GM18868 (cell line): ENCODE data around the gene AGAP6.
"Not testable (repeated sequence)": the region's sequence is repeated elsewhere in the genome, so short reads cannot be mapped to it uniquely, and the experiment has no call there.

Source experiments
- ATAC-seq: cut with Tn5 transposase; IDR thresholded peaks from one replicate; pipeline ENCODE4 v1.9.1; 2021; ENCODE audit warnings: mild to moderate bottlenecking, moderate library complexity; ENCODE audit not compliant: unreplicated experiment

Gene AGAP6

GRCh38 chr10:50024716-50025383, 36.6 kb downstream of the AGAP6 start:
- ATAC-seq, result not testable (repeated sequence)

DNA sequence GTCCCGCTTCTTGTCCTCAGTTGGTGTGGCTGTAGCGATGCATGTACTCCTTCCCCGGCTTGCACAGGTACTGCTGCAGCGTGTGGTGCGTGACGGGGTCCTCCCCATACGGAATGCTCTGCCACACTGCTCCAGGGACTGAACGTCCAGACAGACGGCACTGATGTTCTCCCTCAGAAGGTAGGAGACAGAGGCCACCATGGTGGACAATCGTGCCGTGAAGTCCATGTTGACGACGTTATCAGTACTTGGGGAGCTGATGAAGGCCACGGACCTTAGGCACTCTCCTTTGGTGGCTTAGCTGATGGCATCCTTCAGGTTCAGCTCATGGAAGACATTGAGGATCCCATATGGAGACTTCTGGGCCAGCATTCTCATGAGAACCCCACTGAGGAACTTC, 37.4 kb downstream of the AGAP6 start:
- no peak for ATAC-seq

DNA sequence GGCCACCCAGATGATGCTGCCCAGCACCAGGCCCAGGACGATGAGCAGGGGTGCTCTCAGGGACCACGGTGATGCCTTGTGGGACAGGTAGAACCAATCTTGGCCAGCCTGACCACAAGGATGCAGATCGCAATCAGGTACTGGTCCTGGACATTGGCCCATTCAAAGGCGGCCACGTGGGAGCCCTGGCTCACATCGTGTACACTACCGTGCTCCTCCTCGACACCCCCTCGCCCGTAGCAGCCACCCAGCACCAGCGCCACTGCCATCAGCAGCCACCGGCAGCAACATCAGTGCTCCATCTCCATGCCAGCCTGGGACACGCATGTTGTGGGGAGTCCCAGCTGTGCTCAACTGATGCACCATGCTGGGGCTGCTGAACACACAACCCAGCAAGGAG, 39.0 kb downstream of the AGAP6 start:
- no peak for ATAC-seq

GRCh38 chr10:50033481-50033880, 45.3 kb downstream of the AGAP6 start:
- ATAC-seq, result no peak

DNA sequence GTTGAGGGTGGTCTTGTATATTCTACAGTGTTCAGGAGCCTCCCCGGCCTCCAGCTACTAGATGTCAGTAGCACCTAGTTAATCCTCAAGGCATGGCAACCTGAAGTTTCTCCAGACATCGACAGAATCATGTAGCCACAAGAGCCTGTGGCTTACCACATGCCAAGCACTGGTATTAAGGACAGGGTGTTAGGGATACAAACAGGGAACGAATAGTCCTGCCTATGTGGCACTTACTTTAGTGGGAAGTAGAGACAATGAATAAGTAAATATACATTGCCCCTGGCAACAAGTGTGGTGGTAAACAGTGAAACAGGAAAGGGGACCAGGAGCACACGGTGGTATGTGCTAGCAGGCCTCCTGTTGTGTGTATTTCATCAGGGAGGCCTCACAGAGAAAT, 47.1 kb downstream of the AGAP6 start:
- not testable (repeated sequence) for ATAC-seq

- ATAC-seq, result peak; percentile 84
Observed at GRCh38 chr10:50044941-50045664, 56.9 kb downstream of the AGAP6 start.

GRCh38 chr10:50046457-50046856, 58.3 kb downstream of the AGAP6 start:
- not testable (repeated sequence) for ATAC-seq

DNA sequence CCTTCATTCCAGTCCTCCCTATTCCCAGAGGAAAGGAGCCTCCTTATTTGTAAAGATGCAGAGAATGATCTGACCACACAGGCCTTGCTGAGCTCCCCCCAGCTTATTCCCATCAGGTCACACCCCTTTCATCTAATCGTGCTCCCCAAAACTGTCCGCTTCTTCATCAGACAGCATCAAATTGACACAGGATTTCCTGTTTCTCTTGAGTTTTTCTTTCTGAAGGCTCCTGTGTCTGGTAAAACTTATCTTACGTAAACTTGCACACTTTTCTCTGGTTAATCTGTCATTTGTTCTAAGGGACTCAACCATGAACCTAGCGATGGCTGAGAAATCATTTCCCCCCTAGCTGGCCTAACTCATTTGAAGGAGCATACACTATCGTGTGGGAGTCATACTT, 59.4 kb downstream of the AGAP6 start:
- ATAC-seq, result not testable (repeated sequence)

GRCh38 chr10:50051995-50052660, 63.9 kb downstream of the AGAP6 start:
- peak; percentile 86 for ATAC-seq

DNA sequence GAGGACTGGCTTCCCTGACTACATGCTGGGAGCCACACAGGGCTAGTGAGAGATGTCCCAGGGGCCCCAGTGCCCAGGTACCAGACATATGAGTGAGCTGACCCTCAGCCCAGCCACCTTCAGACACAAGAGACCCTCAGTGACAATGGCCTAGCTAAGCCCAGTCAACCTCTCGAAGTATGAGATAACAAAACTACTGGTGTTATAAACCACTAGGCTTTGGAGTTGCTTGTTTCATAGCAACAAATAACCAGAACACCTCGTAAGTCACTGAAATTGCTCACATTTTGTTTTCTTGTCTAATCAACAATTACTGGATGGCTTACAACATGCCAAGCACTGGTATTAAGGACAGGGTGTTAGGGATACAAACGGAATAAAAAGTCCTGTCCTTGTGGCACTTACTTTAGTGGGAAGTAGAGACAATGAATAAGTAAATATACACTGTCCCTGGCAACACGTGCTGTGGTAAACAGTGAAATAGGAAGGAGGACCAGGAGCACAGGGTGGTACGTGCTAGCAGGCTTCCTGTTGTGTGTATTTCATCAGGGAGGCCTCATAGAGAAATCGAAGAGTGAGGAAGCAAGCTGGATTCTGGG, 64.7 kb downstream of the AGAP6 start:
- ATAC-seq, result not testable (repeated sequence)

DNA sequence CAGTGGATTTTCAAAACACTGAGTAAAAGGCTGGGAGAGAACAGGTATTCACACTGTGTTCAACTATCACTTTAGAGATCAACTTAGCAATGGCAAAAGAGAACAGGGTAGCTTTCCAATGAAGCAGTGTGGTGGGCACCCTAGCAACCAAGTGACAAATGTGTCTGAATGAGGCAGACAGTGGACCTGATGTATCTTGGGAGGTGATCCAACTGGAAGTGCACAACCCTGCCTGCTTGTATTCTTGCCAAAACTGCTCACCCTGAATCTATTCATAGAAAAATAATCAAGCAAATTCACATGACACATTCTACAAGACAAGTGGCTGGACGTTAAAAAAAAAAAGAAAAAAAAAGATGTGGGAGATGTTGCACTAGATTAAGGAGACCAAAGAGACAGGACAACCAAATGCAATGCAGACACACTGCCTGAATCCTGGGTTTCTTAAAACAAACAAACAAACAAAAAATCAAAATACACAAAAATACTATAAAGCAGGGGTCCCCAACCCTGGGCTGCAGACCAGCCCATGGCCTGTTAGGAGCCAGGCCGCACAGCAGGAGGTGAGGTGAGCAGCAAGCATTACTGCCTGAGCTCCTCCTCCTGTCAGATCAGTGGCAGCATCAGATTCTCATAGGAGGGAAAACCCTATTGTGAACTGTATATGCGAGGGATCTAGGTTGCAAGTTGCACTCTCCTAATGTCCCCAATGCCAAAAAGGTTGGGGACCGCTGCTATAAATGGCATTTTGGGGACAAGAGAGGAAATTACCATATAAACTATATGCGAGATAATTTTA, 67.5 kb downstream of the AGAP6 start:
- not testable (repeated sequence) for ATAC-seq

- ATAC-seq, result not testable (repeated sequence)
Observed at GRCh38 chr10:50056654-50057053, 68.4 kb downstream of the AGAP6 start.

- ATAC-seq, result not testable (repeated sequence)
Observed at GRCh38 chr10:50058727-50059126, 70.5 kb downstream of the AGAP6 start.

DNA sequence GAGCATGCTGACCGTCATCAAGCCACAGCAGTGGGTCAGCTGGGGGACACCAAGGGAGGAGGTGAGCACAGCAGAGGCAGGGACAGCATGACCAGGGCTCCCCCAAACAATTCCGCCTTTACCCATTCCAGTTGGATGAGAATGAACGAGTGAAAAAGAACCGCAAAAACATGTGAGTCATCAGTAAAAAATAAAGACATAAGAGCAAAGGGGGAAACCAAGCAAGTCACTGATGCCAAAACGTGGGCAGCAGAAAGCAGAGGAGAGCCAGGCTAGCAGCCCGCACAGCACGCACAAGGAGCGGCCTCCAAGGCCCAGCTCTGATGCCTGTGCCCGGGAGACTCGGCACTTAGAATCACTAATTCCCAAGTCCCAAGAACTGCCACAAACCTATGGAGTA, 71.7 kb downstream of the AGAP6 start:
- not testable (repeated sequence) for ATAC-seq
